PC-3 (cell line): Measurements from ENCODE around the gene AGBL3. TPM values are rescaled to one million over a fixed set of nuclear protein-coding genes. Genes with fewer than 3 reads are reported as not detected.

Source experiments
- ATAC-seq: fragments of 200-7000 bp; cut with Tn5 transposase; 2 replicates; pipeline ENCODE4 v1.9.1; 2020; ENCODE audit warnings: mild to moderate bottlenecking, moderate library complexity
- BruUV-seq: library from RNA; stranded (reverse); fragments of 400-500 nt; replicated peaks from 2 replicates; lab custom pipeline; 2021; lab: Mats Ljungman, UMichigan
- CTCF ChIA-PET: fragments of 300-600 bp; sonication (Branson Sonifier 250); formaldehyde crosslinking; loops from one replicate; lab custom pipeline; 2022; ENCODE audit warnings: antibody characterized with exemption; lab: Charles Lee
- POLR2A ChIA-PET: fragments of 300-600 bp; sonication (Branson Sonifier 250); formaldehyde crosslinking; loops from one replicate; lab custom pipeline; 2022; ENCODE audit warnings: antibody characterized with exemption; ENCODE audit not compliant: unreplicated experiment; lab: Charles Lee
- DNase-seq: peaks from one replicate; pipeline ENCODE4 v3.0.0-alpha.2; 2015
- H2AFZ ChIP-seq: fragments of 300-600 bp; sonication (generic); 2 replicates; pipeline ENCODE4 v1.6.0; 2016; ENCODE audit warnings: antibody characterized with exemption, low read length
- H3F3A ChIP-seq: fragments of 300-600 bp; sonication (generic); one replicate; pipeline ENCODE4 v1.6.0; 2017; ENCODE audit warnings: antibody characterized with exemption, low read length, control low read depth, mild to moderate bottlenecking; ENCODE audit not compliant: unreplicated experiment
- H3K27ac ChIP-seq: fragments of 300-600 bp; sonication (generic); 2 replicates; pipeline ENCODE4 v1.5.1; 2016; ENCODE audit warnings: mild to moderate bottlenecking, low read length
- H3K27me3 ChIP-seq: fragments of 300-600 bp; sonication (generic); 2 replicates; pipeline ENCODE4 v1.6.1; 2016; ENCODE audit warnings: low read length, mixed read lengths
- H3K36me3 ChIP-seq: fragments of 300-600 bp; sonication (generic); 2 replicates; pipeline ENCODE4 v1.6.1; 2016; ENCODE audit warnings: low read depth, mixed run types, low read length, mixed read lengths
- H3K4me1 ChIP-seq: fragments of 300-600 bp; sonication (generic); 2 replicates; pipeline ENCODE4 v1.5.1; 2016; ENCODE audit warnings: low read length; ENCODE audit not compliant: insufficient read depth
- H3K4me2 ChIP-seq: fragments of 300-600 bp; sonication (generic); 2 replicates; pipeline ENCODE4 v1.6.0; 2016; ENCODE audit warnings: low read length
- H3K4me3 ChIP-seq: fragments of 300-600 bp; sonication (generic); 2 replicates; pipeline ENCODE4 v1.5.1; 2016; ENCODE audit warnings: mild to moderate bottlenecking, low read length, mixed read lengths
- H3K79me2 ChIP-seq: fragments of 300-600 bp; sonication (generic); 2 replicates; pipeline ENCODE4 v1.6.1; 2017; ENCODE audit warnings: low read length, mixed read lengths
- H3K9ac ChIP-seq: fragments of 300-600 bp; sonication (generic); 2 replicates; pipeline ENCODE4 v1.6.0; 2016; ENCODE audit warnings: mild to moderate bottlenecking, low read length
- H3K9me2 ChIP-seq: fragments of 300-600 bp; sonication (generic); replicated peaks from 2 replicates; pipeline ENCODE4 v1.6.1; 2016; ENCODE audit warnings: mixed run types, low read length, mixed read lengths
- H3K9me3 ChIP-seq: fragments of 300-600 bp; sonication (generic); 2 replicates; pipeline ENCODE4 v1.6.1; 2016; ENCODE audit warnings: low read length, mixed read lengths
- H4K20me1 ChIP-seq: fragments of 300-600 bp; sonication (generic); 2 replicates; pipeline ENCODE4 v1.6.1; 2016; ENCODE audit warnings: low read length, mixed read lengths
- CTCF ChIP-seq: fragments of 300-600 bp; sonication (generic); conservative IDR thresholded peaks from 2 replicates; pipeline ENCODE4 v1.5.1; 2017; ENCODE audit warnings: antibody characterized with exemption, low read depth, mild to moderate bottlenecking, low read length
- EZH2 ChIP-seq: fragments of 300-600 bp; sonication (generic); IDR thresholded peaks from one replicate; pipeline ENCODE4 v1.6.1; 2017; ENCODE audit warnings: antibody characterized with exemption, mild to moderate bottlenecking, low read length; ENCODE audit not compliant: unreplicated experiment
- EZH2phosphoT487 ChIP-seq: fragments of 300-600 bp; sonication (generic); IDR thresholded peaks from 2 replicates; pipeline ENCODE4 v1.6.1; 2018; ENCODE audit warnings: mild to moderate bottlenecking, antibody characterized with exemption, low read length, borderline replicate concordance
- intact Hi-C: fragments of 100-400 bp; cut with micrococcal nuclease; formaldehyde crosslinking; loops from 2 replicates; pipeline ENCODE4 v1.9.0; 2023
- total RNA-seq: library from RNA; depleted of rRNA; stranded (reverse); fragments of >200 nt; gene quantifications from 2 replicates; pipeline ENCODE4 v1.2.3, GENCODE V29; 2014

Gene AGBL3
- total RNA-seq, 1 experiment from 2014 or later = 2.5 TPM

DNA sequence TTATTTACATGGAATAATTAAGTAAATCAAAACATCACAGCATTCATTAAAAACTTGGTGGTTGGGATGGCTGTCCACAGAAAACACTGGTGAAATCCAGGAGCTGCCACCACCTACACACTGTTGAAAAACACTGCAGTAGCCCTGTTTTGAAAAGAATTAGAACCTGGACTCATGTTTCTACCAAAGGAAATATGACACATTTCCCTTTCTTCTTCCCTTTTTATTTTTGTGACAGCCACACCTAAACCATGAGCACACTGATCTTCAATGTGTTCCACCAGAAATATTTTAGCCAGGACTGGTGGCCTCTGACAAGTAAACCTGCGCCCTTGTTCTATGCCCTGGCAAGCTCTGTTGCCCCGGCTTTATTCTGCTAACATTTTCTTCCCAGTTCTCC lies 164.8 kb downstream of the AGBL3 start:
- Histone ChIP-seq H3K27me3 (no peaks in the 10 kb centered on the region), H3K79me2 (no peaks in the 10 kb centered on the region), H3K9me3 (peaks cover 3% of the 10 kb centered on the region; the same call in 1 of the 2 replicates), H3K9me2 (no peaks in the 10 kb centered on the region), H3K36me3 (no peaks in the 10 kb centered on the region), H2AFZ (no peak overlapping the region), H3K4me2 (no peak overlapping the region), H3K9ac (no peak overlapping the region), H3K4me1 (peaks cover 22% of the 10 kb centered on the region), H3K27ac (no peak overlapping the region), H4K20me1 (no peaks in the 10 kb centered on the region), H3F3A (no peaks in the 10 kb centered on the region), H3K4me3 (no peak overlapping the region)
- DNase-seq = no peak
- intact Hi-C loops = no loop called here
- TF ChIP-seq EZH2 (no peak), EZH2phosphoT487 (no peak), CTCF (no peak)
- ATAC-seq = no peak
- POLR2A ChIA-PET = interaction anchor here (0.6 kb wide), 1 partner anchor 37 kb away, joined by 5 read pairs; no protein-coding TSS in a partner anchor
- CTCF ChIA-PET = no interaction called here
- BruUV-seq = no TSS peak

DNA sequence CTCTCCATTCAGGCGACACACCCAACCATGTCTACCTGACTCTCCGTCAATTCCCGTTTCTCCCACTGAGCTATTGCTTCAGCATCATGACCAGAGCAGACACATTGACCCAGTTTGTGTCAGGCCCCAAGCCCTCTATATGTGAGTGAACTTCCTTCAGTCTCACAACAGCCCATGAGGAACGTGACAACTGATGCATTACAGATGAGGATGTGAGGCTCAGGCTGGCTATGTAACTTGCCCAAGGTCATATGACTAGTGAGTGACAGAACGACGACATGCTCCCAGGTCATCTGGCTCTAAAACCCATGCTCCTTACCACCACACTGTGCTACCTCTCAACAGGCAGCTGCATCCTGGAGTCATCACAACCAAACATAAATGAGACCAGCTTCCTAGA lies 165.2 kb downstream of the AGBL3 start:
- ChIA-PET POLR2A (no interaction called here), CTCF (no interaction called here)
- ATAC-seq = no peak
- Histone ChIP-seq H3K4me3 (no peak overlapping the region), H2AFZ (no peak overlapping the region), H4K20me1 (no peaks in the 10 kb centered on the region), H3F3A (no peaks in the 10 kb centered on the region), H3K27ac (no peak overlapping the region), H3K79me2 (no peaks in the 10 kb centered on the region), H3K9ac (no peak overlapping the region), H3K36me3 (no peaks in the 10 kb centered on the region), H3K27me3 (no peaks in the 10 kb centered on the region), H3K9me2 (no peaks in the 10 kb centered on the region), H3K4me2 (no peak overlapping the region), H3K4me1 (peaks cover 22% of the 10 kb centered on the region), H3K9me3 (peaks cover 5% of the 10 kb centered on the region; the same call in 1 of the 2 replicates)
- intact Hi-C loops = no loop called here
- DNase-seq = no peak
- TF ChIP-seq EZH2phosphoT487 = no peak
- TF ChIP-seq CTCF = no peak
- no peak for TF ChIP-seq EZH2
- no TSS peak for BruUV-seq

- peaks cover 16% of the 10 kb centered on the region for H3K4me1 ChIP-seq
- H3K9me2 ChIP-seq = no peaks in the 10 kb centered on the region
- no peak overlapping the region for H2AFZ ChIP-seq
- no peak for DNase-seq
- H4K20me1 ChIP-seq = no peaks in the 10 kb centered on the region
- H3K27me3 ChIP-seq = no peaks in the 10 kb centered on the region
- H3K4me2 ChIP-seq = no peak overlapping the region
- CTCF ChIA-PET = no interaction called here
- no peaks in the 10 kb centered on the region for H3F3A ChIP-seq
- no peak overlapping the region for H3K9ac ChIP-seq
- no peak overlapping the region for H3K4me3 ChIP-seq
- POLR2A ChIA-PET = no interaction called here
- no peaks in the 10 kb centered on the region for H3K36me3 ChIP-seq
- no peak for ATAC-seq
- intact Hi-C loops = no loop called here
- H3K27ac ChIP-seq = no peak overlapping the region
- no TSS peak for BruUV-seq
- H3K9me3 ChIP-seq = peaks cover 5% of the 10 kb centered on the region; the same call in 1 of the 2 replicates
- H3K79me2 ChIP-seq = no peaks in the 10 kb centered on the region
- no peak for TF ChIP-seq EZH2
- TF ChIP-seq CTCF = no peak
- TF ChIP-seq EZH2phosphoT487 = no peak
These were observed 166.1 kb downstream of the AGBL3 start for GRCh38 chr7:135152442-135152841.
